ENCODE data around the gene RALY. TPM values are rescaled to one million over a fixed set of nuclear protein-coding genes. Genes with fewer than 3 reads are reported as not detected.

The RALY gene
- total and polyA plus RNA-seq, 3 donors from 2014 or later: 184 to 247 (median 224) TPM

GRCh38 chr20:33991502-33991901 is 2.2 kb upstream of the RALY start:
- H3K27ac ChIP-seq: no peak overlapping the region
- no peak for DNase-seq
- H3K36me3 ChIP-seq (ENCODE audit: low read depth, missing control alignments): no peaks in the 10 kb centered on the region
- H3K4me3 ChIP-seq: no peak overlapping the region
- intact Hi-C loops (cut with DNase I; ENCODE audit: low total_unique reads): no loop called here
- no peaks in the 10 kb centered on the region for H3K27me3 ChIP-seq
- no peaks in the 10 kb centered on the region for H3K9me3 ChIP-seq
- 61 to 65% methylated on average over 6 of the region's 6 CpGs for WGBS, 2 donors
- TF ChIP-seq POLR2A (IDR thresholded peaks at IDR 0.05) (no peak), CTCF (IDR thresholded peaks at IDR 0.05) (no peak)
- peaks cover 24% of the 10 kb centered on the region for H3K4me1 ChIP-seq

- peak overlapping the region; percentile 69 to 97 for H3K27ac ChIP-seq
- no peaks in the 10 kb centered on the region for H3K27me3 ChIP-seq
- no peaks in the 10 kb centered on the region for H3K9me3 ChIP-seq
- H3K4me3 ChIP-seq: peak overlapping the region; percentile 75 to 96
- intact Hi-C loops (cut with DNase I; ENCODE audit: low total_unique reads): no loop called here
- DNase-seq: no peak
- no peaks in the 10 kb centered on the region for H3K36me3 ChIP-seq (ENCODE audit: low read depth, missing control alignments)
- TF ChIP-seq POLR2A (IDR thresholded peaks at IDR 0.05) (no peak), CTCF (IDR thresholded peaks at IDR 0.05) (no peak)
- H3K4me1 ChIP-seq: peaks cover 31% of the 10 kb centered on the region
- WGBS, 2 donors: 32 to 39% methylated on average over 20 of the region's 20 CpGs
Observed at GRCh38 chr20:33992145-33992922, 1.4 kb upstream of the RALY start.

- H3K27ac ChIP-seq: peak overlapping the region; percentile 96 to 97
- H3K4me3 ChIP-seq: peak overlapping the region; percentile 75 to 96
- H3K4me1 ChIP-seq: peaks cover 36% of the 10 kb centered on the region
- no peaks in the 10 kb centered on the region for H3K36me3 ChIP-seq (ENCODE audit: low read depth, missing control alignments)
- DNase-seq: peak; percentile 99
- H3K27me3 ChIP-seq: no peaks in the 10 kb centered on the region
- TF ChIP-seq CTCF (IDR thresholded peaks at IDR 0.05): no peak
- peak; percentile 70 for TF ChIP-seq POLR2A (IDR thresholded peaks at IDR 0.05)
- WGBS, 2 donors: 0 to 1% methylated on average over 31 to 35 of the region's 35 CpGs
- H3K9me3 ChIP-seq: no peaks in the 10 kb centered on the region
- intact Hi-C loops (cut with DNase I; ENCODE audit: low total_unique reads): no loop called here
Observed at GRCh38 chr20:33992923-33993575, 662 bp upstream of the RALY start.

GRCh38 chr20:33994222-33994913 is 657 bp downstream of the RALY start:
- TF ChIP-seq POLR2A (IDR thresholded peaks at IDR 0.05) (no peak), CTCF (IDR thresholded peaks at IDR 0.05) (no peak)
- Histone ChIP-seq H3K27ac (peak overlapping the region; percentile 96 to 97), H3K36me3 (ENCODE audit: low read depth, missing control alignments) (no peaks in the 10 kb centered on the region), H3K9me3 (no peaks in the 10 kb centered on the region), H3K4me1 (peaks cover 40% of the 10 kb centered on the region), H3K27me3 (no peaks in the 10 kb centered on the region), H3K4me3 (peak overlapping the region; percentile 75 to 96)
- intact Hi-C loops (cut with DNase I; ENCODE audit: low total_unique reads): no loop called here
- WGBS, 2 donors: 1 to 2% methylated on average over 49 to 57 of the region's 57 CpGs
- peak; percentile 83 for DNase-seq

Data from testis (tissue), 3 donors.